ENCODE measurements around the gene NR6A1.
A peak's percentile ranks its signal among the peaks of the same experiment; 100 is the strongest.

The NR6A1 gene

GRCh38 chr9:124594225-124594624, 176.9 kb downstream of the NR6A1 start (continued):
- TF ChIP-seq, protein P1, sequence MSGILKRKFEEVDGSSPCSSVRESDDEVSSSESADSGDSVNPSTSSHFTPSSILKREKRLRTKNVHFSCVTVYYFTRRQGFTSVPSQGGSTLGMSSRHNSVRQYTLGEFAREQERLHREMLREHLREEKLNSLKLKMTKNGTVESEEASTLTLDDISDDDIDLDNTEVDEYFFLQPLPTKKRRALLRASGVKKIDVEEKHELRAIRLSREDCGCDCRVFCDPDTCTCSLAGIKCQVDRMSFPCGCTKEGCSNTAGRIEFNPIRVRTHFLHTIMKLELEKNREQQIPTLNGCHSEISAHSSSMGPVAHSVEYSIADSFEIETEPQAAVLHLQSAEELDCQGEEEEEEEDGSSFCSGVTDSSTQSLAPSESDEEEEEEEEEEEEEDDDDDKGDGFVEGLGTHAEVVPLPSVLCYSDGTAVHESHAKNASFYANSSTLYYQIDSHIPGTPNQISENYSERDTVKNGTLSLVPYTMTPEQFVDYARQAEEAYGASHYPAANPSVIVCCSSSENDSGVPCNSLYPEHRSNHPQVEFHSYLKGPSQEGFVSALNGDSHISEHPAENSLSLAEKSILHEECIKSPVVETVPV (CRISPR knock-in tag; IDR thresholded peaks at IDR 0.05) = no peak
- TF ChIP-seq BACH2 (CRISPR knock-in tag; IDR thresholded peaks at IDR 0.05; ENCODE audit: borderline replicate concordance) = no peak
- TF ChIP-seq ZNF565 (CRISPR knock-in tag; conservative IDR thresholded peaks at IDR 0.05; ENCODE audit: low read depth) = no peak
- TF ChIP-seq, protein P2, sequence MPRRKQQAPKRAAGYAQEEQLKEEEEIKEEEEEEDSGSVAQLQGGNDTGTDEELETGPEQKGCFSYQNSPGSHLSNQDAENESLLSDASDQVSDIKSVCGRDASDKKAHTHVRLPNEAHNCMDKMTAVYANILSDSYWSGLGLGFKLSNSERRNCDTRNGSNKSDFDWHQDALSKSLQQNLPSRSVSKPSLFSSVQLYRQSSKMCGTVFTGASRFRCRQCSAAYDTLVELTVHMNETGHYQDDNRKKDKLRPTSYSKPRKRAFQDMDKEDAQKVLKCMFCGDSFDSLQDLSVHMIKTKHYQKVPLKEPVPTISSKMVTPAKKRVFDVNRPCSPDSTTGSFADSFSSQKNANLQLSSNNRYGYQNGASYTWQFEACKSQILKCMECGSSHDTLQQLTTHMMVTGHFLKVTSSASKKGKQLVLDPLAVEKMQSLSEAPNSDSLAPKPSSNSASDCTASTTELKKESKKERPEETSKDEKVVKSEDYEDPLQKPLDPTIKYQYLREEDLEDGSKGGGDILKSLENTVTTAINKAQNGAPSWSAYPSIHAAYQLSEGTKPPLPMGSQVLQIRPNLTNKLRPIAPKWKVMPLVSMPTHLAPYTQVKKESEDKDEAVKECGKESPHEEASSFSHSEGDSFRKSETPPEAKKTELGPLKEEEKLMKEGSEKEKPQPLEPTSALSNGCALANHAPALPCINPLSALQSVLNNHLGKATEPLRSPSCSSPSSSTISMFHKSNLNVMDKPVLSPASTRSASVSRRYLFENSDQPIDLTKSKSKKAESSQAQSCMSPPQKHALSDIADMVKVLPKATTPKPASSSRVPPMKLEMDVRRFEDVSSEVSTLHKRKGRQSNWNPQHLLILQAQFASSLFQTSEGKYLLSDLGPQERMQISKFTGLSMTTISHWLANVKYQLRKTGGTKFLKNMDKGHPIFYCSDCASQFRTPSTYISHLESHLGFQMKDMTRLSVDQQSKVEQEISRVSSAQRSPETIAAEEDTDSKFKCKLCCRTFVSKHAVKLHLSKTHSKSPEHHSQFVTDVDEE (CRISPR knock-in tag; IDR thresholded peaks at IDR 0.05) = no peak
- no peak for TF ChIP-seq TCF4 (CRISPR knock-in tag; IDR thresholded peaks at IDR 0.05; ENCODE audit: borderline replicate concordance)

- TF ChIP-seq CSDC2 (CRISPR knock-in tag; IDR thresholded peaks at IDR 0.05) (no peak), RARB (CRISPR knock-in tag; IDR thresholded peaks at IDR 0.05) (no peak), ZNF8 (CRISPR knock-in tag; IDR thresholded peaks at IDR 0.05) (no peak), ARNTL (CRISPR knock-in tag; IDR thresholded peaks at IDR 0.05; ENCODE audit: borderline replicate concordance, low read depth) (no peak), SNAI2 (CRISPR knock-in tag; IDR thresholded peaks at IDR 0.05) (no peak), ESRRG (CRISPR knock-in tag; IDR thresholded peaks at IDR 0.05) (no peak), TCF4 (CRISPR knock-in tag; IDR thresholded peaks at IDR 0.05; ENCODE audit: borderline replicate concordance) (no peak), PPARA (CRISPR knock-in tag; IDR thresholded peaks at IDR 0.05; ENCODE audit: borderline replicate concordance) (no peak), BACH2 (CRISPR knock-in tag; IDR thresholded peaks at IDR 0.05; ENCODE audit: borderline replicate concordance) (no peak), ZNF70 (CRISPR knock-in tag; IDR thresholded peaks at IDR 0.05) (no peak), ZFP30 (CRISPR knock-in tag; IDR thresholded peaks at IDR 0.05) (no peak), ZNF565 (CRISPR knock-in tag; conservative IDR thresholded peaks at IDR 0.05; ENCODE audit: low read depth) (no peak), ZC3H10 (CRISPR knock-in tag; IDR thresholded peaks at IDR 0.05) (no peak), TOX (CRISPR knock-in tag; IDR thresholded peaks at IDR 0.05; ENCODE audit: borderline replicate concordance) (no peak), OSR1 (CRISPR knock-in tag; IDR thresholded peaks at IDR 0.05) (no peak)
- TF ChIP-seq, protein P2 (CRISPR knock-in tag; IDR thresholded peaks at IDR 0.05) = no peak
- TF ChIP-seq, protein P3, sequence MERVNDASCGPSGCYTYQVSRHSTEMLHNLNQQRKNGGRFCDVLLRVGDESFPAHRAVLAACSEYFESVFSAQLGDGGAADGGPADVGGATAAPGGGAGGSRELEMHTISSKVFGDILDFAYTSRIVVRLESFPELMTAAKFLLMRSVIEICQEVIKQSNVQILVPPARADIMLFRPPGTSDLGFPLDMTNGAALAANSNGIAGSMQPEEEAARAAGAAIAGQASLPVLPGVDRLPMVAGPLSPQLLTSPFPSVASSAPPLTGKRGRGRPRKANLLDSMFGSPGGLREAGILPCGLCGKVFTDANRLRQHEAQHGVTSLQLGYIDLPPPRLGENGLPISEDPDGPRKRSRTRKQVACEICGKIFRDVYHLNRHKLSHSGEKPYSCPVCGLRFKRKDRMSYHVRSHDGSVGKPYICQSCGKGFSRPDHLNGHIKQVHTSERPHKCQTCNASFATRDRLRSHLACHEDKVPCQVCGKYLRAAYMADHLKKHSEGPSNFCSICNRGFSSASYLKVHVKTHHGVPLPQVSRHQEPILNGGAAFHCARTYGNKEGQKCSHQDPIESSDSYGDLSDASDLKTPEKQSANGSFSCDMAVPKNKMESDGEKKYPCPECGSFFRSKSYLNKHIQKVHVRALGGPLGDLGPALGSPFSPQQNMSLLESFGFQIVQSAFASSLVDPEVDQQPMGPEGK (CRISPR knock-in tag; IDR thresholded peaks at IDR 0.05; ENCODE audit: borderline replicate concordance) = no peak
- TF ChIP-seq, protein P4, sequence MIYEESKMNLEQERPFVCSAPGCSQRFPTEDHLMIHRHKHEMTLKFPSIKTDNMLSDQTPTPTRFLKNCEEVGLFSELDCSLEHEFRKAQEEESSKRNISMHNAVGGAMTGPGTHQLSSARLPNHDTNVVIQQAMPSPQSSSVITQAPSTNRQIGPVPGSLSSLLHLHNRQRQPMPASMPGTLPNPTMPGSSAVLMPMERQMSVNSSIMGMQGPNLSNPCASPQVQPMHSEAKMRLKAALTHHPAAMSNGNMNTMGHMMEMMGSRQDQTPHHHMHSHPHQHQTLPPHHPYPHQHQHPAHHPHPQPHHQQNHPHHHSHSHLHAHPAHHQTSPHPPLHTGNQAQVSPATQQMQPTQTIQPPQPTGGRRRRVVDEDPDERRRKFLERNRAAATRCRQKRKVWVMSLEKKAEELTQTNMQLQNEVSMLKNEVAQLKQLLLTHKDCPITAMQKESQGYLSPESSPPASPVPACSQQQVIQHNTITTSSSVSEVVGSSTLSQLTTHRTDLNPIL (CRISPR knock-in tag; IDR thresholded peaks at IDR 0.05; ENCODE audit: low read depth) = no peak
- ATAC-seq = peak; percentile 57
Measured at GRCh38 chr9:124593651-124594058, 177.5 kb downstream of the NR6A1 start.

DNA sequence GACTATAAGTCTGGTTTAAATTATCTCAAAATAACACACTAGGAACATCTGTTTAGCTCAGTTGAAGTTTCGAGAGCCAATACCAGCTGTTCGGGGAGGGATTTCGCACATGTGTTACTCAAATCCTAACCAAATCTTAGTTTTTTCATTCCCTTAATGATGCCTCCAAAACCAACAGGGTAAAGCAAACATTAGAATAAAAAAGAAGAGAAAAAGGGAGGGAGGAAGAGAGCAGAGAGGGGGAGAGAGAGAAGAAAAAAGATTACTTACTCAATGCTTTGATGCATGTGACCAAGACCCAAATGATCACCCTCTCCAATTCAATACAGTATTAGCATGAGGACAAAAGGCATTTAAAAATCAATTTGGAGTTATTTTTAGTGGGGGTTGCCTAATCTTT, 177.9 kb downstream of the NR6A1 start:
- TF ChIP-seq ZFP3 (CRISPR knock-in tag; IDR thresholded peaks at IDR 0.05) (no peak), TCF4 (CRISPR knock-in tag; IDR thresholded peaks at IDR 0.05; ENCODE audit: borderline replicate concordance) (peak; percentile 18; the same call in 1 of the 2 replicates), ESRRG (CRISPR knock-in tag; IDR thresholded peaks at IDR 0.05) (no peak), ZNF565 (CRISPR knock-in tag; conservative IDR thresholded peaks at IDR 0.05; ENCODE audit: low read depth) (no peak)
- TF ChIP-seq, protein P2 (CRISPR knock-in tag; IDR thresholded peaks at IDR 0.05) = no peak
- ATAC-seq = no peak

All from SK-N-SH treated with all-trans-retinoic acid at 6 μM for 48 hours (cell line).